IMR-90 (cell line): ENCODE results near the gene SYPL2. TPM values are rescaled to one million over a fixed set of nuclear protein-coding genes. Genes with fewer than 3 reads are reported as not detected.

Experiments
- ATAC-seq: fragments of 200-7000 bp; cut with Tn5 transposase; 2 replicates; pipeline ENCODE4 v1.9.1; 2020; ENCODE audit warnings: low read depth, mild to moderate bottlenecking, moderate library complexity
- BruUV-seq: library from RNA; stranded (reverse); fragments of 400-500 nt; replicated peaks from 2 replicates; lab custom pipeline; 2021; lab: Mats Ljungman, UMichigan
- CTCF ChIA-PET: fragments of 300-600 bp; formaldehyde crosslinking; extraction: SDS; loops from one replicate; lab custom pipeline; 2021; ENCODE audit warnings: antibody characterized with exemption; lab: Yijun Ruan, JAX
- POLR2A ChIA-PET: fragments of 300-600 bp; sonication (Branson Sonifier 250); formaldehyde crosslinking; loops from one replicate; lab custom pipeline; 2022; ENCODE audit warnings: antibody characterized with exemption; ENCODE audit not compliant: unreplicated experiment; lab: Charles Lee
- DNase-seq: peaks from one replicate; pipeline ENCODE4 v3.0.0; 2013
- H2AFZ ChIP-seq: replicated peaks from 2 replicates; pipeline ENCODE3; 2013; ENCODE audit warnings: low read length, mild to moderate bottlenecking; ENCODE audit not compliant: poor library complexity
- H2AK5ac ChIP-seq: 2 replicates; pipeline ENCODE4 v1.6.1; 2013; ENCODE audit warnings: low read depth, low read length, inconsistent platforms
- H2AK9ac ChIP-seq: replicated peaks from 2 replicates; pipeline ENCODE3; 2013; ENCODE audit warnings: mild to moderate bottlenecking, low read depth, low read length, moderate library complexity; ENCODE audit not compliant: poor library complexity
- H2BK120ac ChIP-seq: 2 replicates; pipeline ENCODE4 v1.6.1; 2013; ENCODE audit warnings: low read depth, low read length, inconsistent platforms
- H2BK15ac ChIP-seq: 3 replicates; pipeline ENCODE4 v1.6.1; 2013; ENCODE audit warnings: low read depth, low read length, inconsistent platforms
- H2BK20ac ChIP-seq: 2 replicates; pipeline ENCODE4 v1.6.1; 2013; ENCODE audit warnings: low read depth, mild to moderate bottlenecking, inconsistent platforms, low read length, moderate library complexity
- H2BK5ac ChIP-seq: 2 replicates; pipeline ENCODE4 v1.6.1; 2013; ENCODE audit warnings: mild to moderate bottlenecking, low read depth, low read length, inconsistent platforms; ENCODE audit not compliant: poor library complexity, severe bottlenecking
- H3K14ac ChIP-seq: replicated peaks from 2 replicates; pipeline ENCODE4 v1.6.1; 2013; ENCODE audit warnings: low read depth, low read length, inconsistent platforms
- H3K18ac ChIP-seq: 2 replicates; pipeline ENCODE4 v1.6.1; 2013; ENCODE audit warnings: low read depth, low read length, control low read depth
- H3K23ac ChIP-seq: 2 replicates; pipeline ENCODE4 v1.6.1; 2013; ENCODE audit warnings: low read depth, low read length, inconsistent platforms
- H3K27ac ChIP-seq: 2 replicates; pipeline ENCODE4 v1.5.1; 2013; ENCODE audit warnings: mild to moderate bottlenecking, control low read depth, low read length; ENCODE audit not compliant: insufficient read depth
- H3K27me3 ChIP-seq: 2 replicates; pipeline ENCODE4 v1.6.1; 2013; ENCODE audit warnings: low read length; ENCODE audit not compliant: control insufficient read depth, insufficient read depth
- H3K36me3 ChIP-seq: 2 replicates; pipeline ENCODE4 v1.6.1; 2013; ENCODE audit warnings: low read length, mixed read lengths; ENCODE audit not compliant: control insufficient read depth, insufficient read depth
- H3K4ac ChIP-seq: 2 replicates; pipeline ENCODE4 v1.6.1; 2013; ENCODE audit warnings: low read depth, low read length, inconsistent platforms
- H3K4me1 ChIP-seq: 2 replicates; pipeline ENCODE4 v1.6.1; 2013; ENCODE audit warnings: low read length, mixed read lengths; ENCODE audit not compliant: control insufficient read depth, insufficient read depth
- H3K4me2 ChIP-seq: 2 replicates; pipeline ENCODE4 v1.6.1; 2013; ENCODE audit warnings: low read depth, mild to moderate bottlenecking, control low read depth, low read length, moderate library complexity
- H3K4me3 ChIP-seq: 2 replicates; pipeline ENCODE4 v1.5.1; 2013; ENCODE audit warnings: low read depth, mild to moderate bottlenecking, control low read depth, low read length, moderate library complexity; ENCODE audit not compliant: insufficient read depth
- H3K56ac ChIP-seq: 2 replicates; pipeline ENCODE4 v1.6.1; 2013; ENCODE audit warnings: low read length, inconsistent platforms; ENCODE audit not compliant: insufficient read depth; ENCODE audit errors: extremely low read depth
- H3K79me1 ChIP-seq, 2 experiments: 2 replicates each; pipeline ENCODE4 v1.6.1; 2013; ENCODE audit warnings: low read length in 2 of 2, inconsistent platforms in 1 of 2, low read depth in 1 of 2
- H3K9ac ChIP-seq: 2 replicates; pipeline ENCODE4 v1.6.1; 2013; ENCODE audit warnings: low read depth, low read length, control low read depth
- H3K9me1 ChIP-seq: 2 replicates; pipeline ENCODE4 v1.6.1; 2013; ENCODE audit warnings: low read length, inconsistent platforms; ENCODE audit not compliant: insufficient read depth
- H3K9me3 ChIP-seq: 2 replicates; pipeline ENCODE4 v1.6.1; 2013; ENCODE audit warnings: low read length; ENCODE audit not compliant: control insufficient read depth, insufficient read depth
- H4K20me1 ChIP-seq: 2 replicates; pipeline ENCODE4 v1.6.1; 2013; ENCODE audit warnings: low read length, inconsistent platforms; ENCODE audit not compliant: insufficient read depth
- H4K5ac ChIP-seq: 2 replicates; pipeline ENCODE4 v1.6.1; 2013; ENCODE audit warnings: mild to moderate bottlenecking, low read depth, low read length, control low read depth
- H4K8ac ChIP-seq, 2 experiments: 2 replicates each; pipeline ENCODE4 v1.6.1; 2013; ENCODE audit warnings: low read depth in 2 of 2, low read length in 2 of 2, control low read depth in 1 of 2, inconsistent platforms in 1 of 2
- H4K91ac ChIP-seq: 2 replicates; pipeline ENCODE4 v1.6.1; 2013; ENCODE audit warnings: low read depth, low read length, inconsistent platforms; ENCODE audit not compliant: insufficient read depth
- BHLHE40 ChIP-seq: fragments of 150-350 bp; IDR thresholded peaks from 2 replicates; pipeline ENCODE4 v1.6.1; 2016; ENCODE audit warnings: mild to moderate bottlenecking, low read depth, low read length
- CTCF ChIP-seq: conservative IDR thresholded peaks from 2 replicates; pipeline ENCODE4 v1.5.1; 2012; ENCODE audit warnings: mild to moderate bottlenecking, low read depth, low read length, improper control_type of control experiment
- MAZ ChIP-seq: IDR thresholded peaks from 2 replicates; pipeline ENCODE4 v1.6.1; 2012; ENCODE audit warnings: low read depth, mild to moderate bottlenecking, low read length, improper control_type of control experiment, moderate library complexity, borderline replicate concordance
- MXI1 ChIP-seq: IDR thresholded peaks from 2 replicates; pipeline ENCODE4 v1.6.1; 2012; ENCODE audit warnings: low read depth, mild to moderate bottlenecking, low read length, moderate library complexity, borderline replicate concordance
- NFE2L2 ChIP-seq: fragments of 150-350 bp; IDR thresholded peaks from 2 replicates; pipeline ENCODE4 v1.6.1; 2016; ENCODE audit warnings: low read depth, mild to moderate bottlenecking, low read length
- RCOR1 ChIP-seq: IDR thresholded peaks from 2 replicates; pipeline ENCODE4 v1.6.1; 2012; ENCODE audit warnings: mild to moderate bottlenecking, low read length, improper control_type of control experiment; ENCODE audit not compliant: insufficient replicate concordance
- RFX5 ChIP-seq: IDR thresholded peaks from 2 replicates; pipeline ENCODE4 v1.8.0; 2012; ENCODE audit warnings: low read depth, mild to moderate bottlenecking, low read length, moderate library complexity
- SMC3 ChIP-seq: fragments of 150-350 bp; IDR thresholded peaks from 2 replicates; pipeline ENCODE4 v1.6.1; 2016; ENCODE audit warnings: low read depth, mild to moderate bottlenecking, antibody characterized with exemption, low read length, moderate library complexity
- USF2 ChIP-seq: fragments of 150-350 bp; IDR thresholded peaks from 2 replicates; pipeline ENCODE4 v1.6.1; 2017; ENCODE audit warnings: mild to moderate bottlenecking, antibody characterized with exemption, low read length, low read depth
- WGBS, 2 experiments: methylation state at CpG; one replicate each; pipeline versions ENCODE4 v1.1.5 to v1.1.7; 2013; ENCODE audit warnings: missing lambda C conversion rate in 2 of 2; ENCODE audit not compliant: insufficient read length in 1 of 2; ENCODE audit errors: extremely low coverage in 2 of 2; 5-methylcytosine and 5-hydroxymethylcytosine counted together
- dilution Hi-C: fragments of 300-500 bp; cut with HindIII; formaldehyde crosslinking; loops from one replicate; pipeline ENCODE4 v1.14.3; 2018; ENCODE audit warnings: low sequenced_read_pairs; ENCODE audit not compliant: unreplicated experiment
- in situ Hi-C: fragments of 300-500 bp; cut with MboI; formaldehyde crosslinking; loops from 3 replicates; pipeline ENCODE4 v1.14.3; 2019; ENCODE audit warnings: low sequenced_read_pairs, inconsistent platforms, mixed read lengths
- intact Hi-C: fragments of 100-400 bp; cut with micrococcal nuclease; formaldehyde crosslinking; loops from 2 replicates; pipeline ENCODE4 v1.10.0; 2022
- polyA plus RNA-seq, 3 experiments: library from polyadenylated mRNA; depleted of rRNA; stranded (reverse); fragments of >200 nt; gene quantifications; 2 replicates each; pipeline ENCODE4 v1.2.3, GENCODE V29; 2012; ENCODE audit warnings: low replicate concordance in 1 of 3
- total RNA-seq: library from RNA; depleted of rRNA; stranded (reverse); fragments of >200 nt; gene quantifications from 2 replicates; pipeline ENCODE4 v1.2.3, GENCODE V29; 2012

The SYPL2 gene
- total and polyA plus RNA-seq, 2 of the 4 experiments (the other 2 are of a cell fraction), result under 0.01 to 0.65 TPM

DNA sequence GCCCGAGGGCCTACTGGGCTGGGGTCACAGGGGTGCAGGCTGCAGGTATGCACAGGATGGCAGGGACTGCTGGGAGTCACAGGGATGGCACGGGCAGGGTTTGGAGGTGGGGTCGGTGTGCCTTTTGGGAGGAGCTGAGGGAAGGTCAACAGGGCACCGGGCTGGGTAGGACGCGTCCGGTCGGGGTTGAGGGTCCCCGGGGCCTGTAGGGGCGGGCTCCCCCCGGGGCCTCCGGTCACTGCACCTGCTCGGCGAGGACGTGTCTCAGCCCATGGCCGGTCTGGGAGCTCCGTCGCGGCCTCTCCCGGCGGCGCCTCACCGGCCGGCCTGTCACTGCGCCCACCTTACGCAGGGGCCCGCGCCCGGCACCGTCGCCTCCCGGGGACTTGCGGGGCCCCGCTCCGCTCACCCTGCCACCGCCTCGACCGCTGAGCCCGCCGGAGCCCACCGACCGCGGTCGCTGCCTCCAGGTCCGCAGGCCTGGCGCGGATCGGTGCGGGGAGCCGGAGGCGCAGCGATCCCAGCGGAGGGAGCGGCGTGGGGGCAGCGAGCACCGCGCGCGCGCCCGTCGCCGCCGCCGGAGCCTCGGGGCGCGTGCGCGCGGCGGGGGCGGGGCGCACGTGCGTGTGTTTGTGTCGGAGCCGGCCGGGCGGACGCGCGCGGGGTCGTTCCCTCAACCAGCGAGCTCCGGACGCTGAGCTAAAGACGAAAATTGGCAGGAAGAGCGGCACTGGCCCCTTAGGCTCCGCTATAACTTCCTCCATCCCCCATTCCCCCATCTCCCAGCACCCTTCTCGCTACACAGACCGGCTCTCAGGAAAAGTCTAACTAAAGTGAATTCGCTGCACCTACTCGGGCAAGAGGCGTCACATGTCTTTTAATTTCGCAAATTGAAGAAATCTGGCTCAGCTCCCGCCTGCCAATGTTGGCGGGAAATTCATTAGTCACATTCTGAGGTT is 43.1 kb downstream of the SYPL2 start, which contains the start of gene AMIGO1:
Gene AMIGO1, minus strand, starts transcription at position 552 of the 959 bp plus-strand sequence. CDS start 815 bp downstream, outside the sequence.
- Histone ChIP-seq H3K56ac (no peak within 1 kb of the TSS), H2AK9ac (peak within 1 kb of the TSS; percentile 84), H3K79me1 (no peaks in the 10 kb centered on the region), H4K91ac (no peak within 1 kb of the TSS), H2BK120ac (peak within 1 kb of the TSS; percentile 20; the same call in 1 of the 2 replicates), H2BK20ac (no peak within 1 kb of the TSS), H3K9me1 (peaks cover 5% of the 10 kb centered on the region; the same call in 1 of the 2 replicates), H3K4me1 (peaks cover 5% of the 10 kb centered on the region), H3K18ac (no peak within 1 kb of the TSS), H2AFZ (peak within 1 kb of the TSS; percentile 99), H2BK5ac (no peak within 1 kb of the TSS), H2BK15ac (no peak within 1 kb of the TSS), H3K9me3 (no peaks in the 10 kb centered on the region), H4K20me1 (no peaks in the 10 kb centered on the region; the same call in 1 of the 2 replicates), H3K14ac (no peak within 1 kb of the TSS; the same call in 1 of the 2 replicates), H3K4me3 (peak within 1 kb of the TSS; percentile 81), H3K36me3 (peaks cover 2% of the 10 kb centered on the region; the same call in 1 of the 2 replicates), H2AK5ac (0 out of 2 replicates have a peak within 1 kb of the TSS, but pooled peaks have one; percentile 39), H3K9ac (peak within 1 kb of the TSS; percentile 8; the same call in 1 of the 2 replicates), H4K5ac (no peak within 1 kb of the TSS), H4K8ac (peak within 1 kb of the TSS in 1 of 2 experiments; percentile 42; a peak in 1 of 4 replicates), H3K4ac (no peak within 1 kb of the TSS), H3K23ac (0 out of 2 replicates have a peak within 1 kb of the TSS, but pooled peaks have one; percentile 17), H3K27ac (peak within 1 kb of the TSS; percentile 48; the same call in 1 of the 2 replicates), H3K4me2 (peak within 1 kb of the TSS; percentile 96), H3K27me3 (peaks cover 9% of the 10 kb centered on the region)
- TF ChIP-seq MXI1 (peak; percentile 90), RCOR1 (no peak), NFE2L2 (no peak), SMC3 (no peak), USF2 (peak; percentile 10; the same call in 1 of the 2 replicates), CTCF (no peak), RFX5 (no peak), BHLHE40 (peak; percentile 96), MAZ (peak; percentile 52; the same call in 1 of the 2 replicates)
- dilution Hi-C loops (no loop called here), intact Hi-C loops (no loop called here), in situ Hi-C loops (no loop called here)
- POLR2A ChIA-PET, result no interaction called here
- CTCF ChIA-PET, result interaction anchor here (0.6 to 4.0 kb wide), 6 partner anchors 9 to 23 kb away, joined by 3 to 13 read pairs (median 3); no protein-coding TSS in a partner anchor
- peak; percentile 93 for ATAC-seq
- DNase-seq, result peak; percentile 43
- 3% methylated on average over 40 of the region's 100 CpGs; no CpG with 5 or more reads in 1 of the 2 experiments for WGBS, 2 experiments
- no TSS peak for BruUV-seq
